Hematopoietic multipotent progenitor cell treated with erythropoietin and hydrocortisone succinate and interleukin-3 and kit ligand, for 15 days (in vitro differentiated cells): ENCODE results near the gene IMPA2.
"Not testable (repeated sequence)": the region's sequence is repeated elsewhere in the genome, so short reads cannot be mapped to it uniquely, and the experiment has no call there.

ENCODE experiments used
- DNase-seq: peaks from one replicate; pipeline ENCODE4 v3.0.0-alpha.2; 2015; ENCODE audit warnings: low spot score

The IMPA2 gene

DNA sequence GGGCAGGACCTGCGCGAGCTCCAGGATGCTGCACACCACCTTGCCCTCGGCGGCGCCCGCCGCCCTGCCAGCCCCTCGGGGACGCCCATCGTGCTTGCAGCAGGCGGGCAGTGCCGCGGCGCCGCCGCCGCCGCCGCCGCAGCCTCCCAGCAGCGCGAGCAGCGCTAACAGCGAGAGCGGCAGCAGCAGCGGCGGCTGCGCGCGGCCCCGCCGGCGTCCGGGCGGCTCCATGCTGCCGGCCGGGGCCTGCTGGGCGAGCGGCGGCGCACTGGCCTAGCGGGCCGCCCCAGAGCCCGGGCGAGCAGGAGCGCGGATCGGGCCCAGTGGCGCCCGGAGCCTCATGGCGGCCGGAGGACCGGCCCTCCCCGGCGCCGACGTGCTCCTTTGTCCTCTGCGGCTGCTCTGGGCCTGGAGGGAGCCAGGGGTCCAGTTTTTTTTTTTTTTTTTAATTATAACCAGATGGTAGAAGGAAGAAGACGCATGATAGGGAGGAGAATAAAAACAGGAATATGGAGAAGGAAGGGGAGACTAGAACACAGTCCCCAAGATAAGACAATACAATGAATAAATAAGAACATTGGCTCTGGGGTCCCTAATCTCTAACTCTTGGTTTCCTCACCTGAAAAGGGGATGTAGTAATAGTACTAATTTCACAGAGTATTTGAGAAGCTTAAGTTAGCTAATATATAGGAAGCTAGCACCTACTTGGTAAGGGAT, 95.3 kb downstream of the IMPA2 start:
- DNase-seq, result no peak

DNA sequence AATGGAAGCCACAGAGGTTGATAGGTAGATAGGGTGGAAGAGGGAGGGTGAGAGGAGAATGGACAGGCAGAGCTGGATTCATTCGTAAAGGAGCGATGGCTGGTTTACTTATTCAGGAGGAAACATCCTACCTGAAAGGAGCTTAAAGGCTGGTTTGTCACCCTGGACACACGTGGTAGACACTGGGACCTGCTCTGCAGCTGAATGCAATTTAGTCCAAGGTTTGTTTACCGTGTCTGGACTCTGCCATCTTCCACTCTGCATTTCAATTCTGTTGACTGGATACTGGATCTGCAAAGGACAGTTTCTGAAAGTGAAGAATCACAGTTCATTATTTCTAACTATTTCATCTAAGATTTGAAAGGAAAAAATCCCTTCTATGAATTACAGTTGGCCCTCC, 96.7 kb downstream of the IMPA2 start:
- DNase-seq, result not testable (repeated sequence)

DNA sequence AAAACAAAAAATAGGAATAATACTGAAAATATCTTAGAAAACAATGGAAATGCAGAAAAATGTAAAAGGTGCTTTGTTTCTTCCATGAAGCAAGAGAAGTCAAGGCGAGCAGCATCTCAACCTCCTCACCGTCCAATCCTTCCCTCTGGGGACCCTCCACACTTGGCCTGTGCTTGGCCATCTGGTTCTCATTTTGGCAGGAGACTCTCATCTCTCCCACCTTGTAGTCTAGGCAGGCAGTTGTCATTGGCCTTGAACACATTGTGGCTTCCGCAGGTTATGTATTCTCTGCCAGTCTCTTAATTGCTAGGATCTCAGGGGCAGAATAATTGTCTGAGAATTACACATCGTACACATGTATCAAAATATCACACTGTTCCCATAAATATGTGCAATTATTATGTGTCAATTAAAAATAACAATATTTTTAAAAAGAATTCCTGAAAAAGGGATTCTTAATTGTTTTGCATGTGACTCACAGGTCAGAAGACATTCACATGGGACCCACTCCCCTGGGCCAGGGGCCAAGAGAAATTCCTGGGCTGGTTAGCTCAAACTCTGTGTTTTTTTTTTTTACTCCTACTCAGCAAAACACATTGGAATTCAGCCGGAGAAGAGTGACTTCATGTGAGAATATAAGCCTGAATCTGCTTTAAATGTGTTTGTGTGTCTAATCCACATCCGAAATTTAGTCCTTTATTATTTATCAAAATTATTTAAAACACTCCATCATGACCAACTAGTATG, 98.4 kb downstream of the IMPA2 start:
- no peak for DNase-seq
